ENCODE measurements around the gene TNS2.

TNS2 gene

GRCh38 chr12:53042607-53043454 lies 7.0 kb upstream of the TNS2 start:
- DNase-seq (ENCODE audit: low spot score) = no peak

DNA sequence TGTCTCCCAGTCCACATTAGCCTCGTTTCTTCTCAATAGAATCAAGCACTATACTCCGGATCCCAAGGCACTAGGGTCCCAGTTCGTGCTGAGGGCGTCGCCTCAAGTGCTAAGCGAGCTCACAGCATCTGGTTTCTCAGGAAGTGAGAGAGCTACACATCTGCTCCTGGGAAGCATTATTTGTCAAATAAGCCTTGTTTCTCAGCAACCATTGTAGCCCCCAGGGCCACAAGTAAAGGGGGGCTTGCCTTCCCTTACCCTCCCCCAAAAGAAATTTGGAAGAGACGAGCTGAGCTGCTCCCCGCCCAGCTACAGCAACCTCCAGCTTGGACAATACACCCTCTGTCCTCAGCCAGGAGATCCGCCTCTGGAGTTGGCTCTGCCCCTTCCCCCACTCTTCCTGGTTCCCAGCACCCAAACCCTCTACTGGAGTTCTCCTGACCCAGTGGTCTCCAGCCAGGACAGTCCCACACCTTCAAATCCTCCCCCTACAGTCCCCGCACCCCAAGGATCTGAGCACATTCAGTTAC lies 5.7 kb upstream of the TNS2 start:
- DNase-seq (ENCODE audit: low spot score) = peak; percentile 59

GRCh38 chr12:53044896-53045695 lies 4.8 kb upstream of the TNS2 start:
- no peak for DNase-seq (ENCODE audit: low spot score)

DNA sequence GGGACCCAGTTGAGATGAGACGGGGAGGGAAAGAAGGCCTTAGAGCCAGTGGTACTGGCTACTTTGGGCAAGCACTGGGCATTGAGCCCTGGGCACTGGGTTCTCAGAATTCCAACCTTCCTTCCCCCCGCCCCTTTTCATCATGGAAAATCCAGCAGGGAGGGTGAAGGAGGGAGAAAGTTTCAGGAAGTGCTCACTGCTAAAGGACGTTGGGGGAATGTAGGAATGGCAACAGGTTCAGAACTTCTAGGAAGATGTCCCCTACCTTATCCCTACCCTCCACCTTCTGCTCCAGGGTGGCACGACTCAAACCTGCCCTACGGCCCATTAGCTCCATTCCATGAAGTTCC lies 4.2 kb upstream of the TNS2 start:
- no peak for DNase-seq (ENCODE audit: low spot score)

- peak; percentile 90 for DNase-seq (ENCODE audit: low spot score)
Measured at GRCh38 chr12:53046655-53047220, 3.1 kb upstream of the TNS2 start.

- DNase-seq (ENCODE audit: low spot score) = peak; percentile 81
Measured at GRCh38 chr12:53047221-53048032, 2.4 kb upstream of the TNS2 start.

GRCh38 chr12:53048033-53048779 lies 1.7 kb upstream of the TNS2 start:
- peak; percentile 83 for DNase-seq (ENCODE audit: low spot score)

GRCh38 chr12:53048780-53049401 lies 974 bp upstream of the TNS2 start:
- DNase-seq (ENCODE audit: low spot score) = no peak

DNA sequence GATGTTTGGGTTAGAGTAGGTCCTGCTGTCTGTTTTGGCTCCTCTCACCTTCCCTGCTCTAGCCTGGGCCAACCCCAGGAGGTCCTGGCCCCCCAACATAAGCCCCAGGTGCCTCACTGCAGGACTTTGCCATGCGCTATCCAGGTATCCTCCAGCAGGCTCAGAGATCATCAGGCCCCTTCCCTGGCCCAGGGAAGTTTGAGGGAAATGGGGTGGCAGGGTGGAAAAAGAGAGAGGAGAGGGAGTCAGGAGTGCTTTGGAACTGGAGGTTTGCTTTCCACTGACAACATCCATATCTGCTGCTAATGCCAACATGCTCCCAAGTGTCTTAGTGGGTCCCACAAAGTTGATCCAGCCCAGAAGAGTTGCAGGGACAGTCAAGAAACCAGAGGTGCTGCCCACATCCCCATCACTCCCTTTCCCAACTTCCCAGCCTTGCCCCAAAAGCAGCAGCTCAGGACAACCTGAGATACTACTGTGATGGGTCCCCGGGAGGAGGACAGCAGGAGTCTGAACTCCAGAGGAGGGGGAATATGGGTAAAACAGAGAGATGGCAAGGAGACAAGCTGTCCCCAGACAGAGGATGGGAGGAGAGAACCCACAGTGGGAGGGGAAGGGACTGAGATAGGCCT lies 677 bp downstream of the TNS2 start:
- no peak for DNase-seq (ENCODE audit: low spot score)

DNA sequence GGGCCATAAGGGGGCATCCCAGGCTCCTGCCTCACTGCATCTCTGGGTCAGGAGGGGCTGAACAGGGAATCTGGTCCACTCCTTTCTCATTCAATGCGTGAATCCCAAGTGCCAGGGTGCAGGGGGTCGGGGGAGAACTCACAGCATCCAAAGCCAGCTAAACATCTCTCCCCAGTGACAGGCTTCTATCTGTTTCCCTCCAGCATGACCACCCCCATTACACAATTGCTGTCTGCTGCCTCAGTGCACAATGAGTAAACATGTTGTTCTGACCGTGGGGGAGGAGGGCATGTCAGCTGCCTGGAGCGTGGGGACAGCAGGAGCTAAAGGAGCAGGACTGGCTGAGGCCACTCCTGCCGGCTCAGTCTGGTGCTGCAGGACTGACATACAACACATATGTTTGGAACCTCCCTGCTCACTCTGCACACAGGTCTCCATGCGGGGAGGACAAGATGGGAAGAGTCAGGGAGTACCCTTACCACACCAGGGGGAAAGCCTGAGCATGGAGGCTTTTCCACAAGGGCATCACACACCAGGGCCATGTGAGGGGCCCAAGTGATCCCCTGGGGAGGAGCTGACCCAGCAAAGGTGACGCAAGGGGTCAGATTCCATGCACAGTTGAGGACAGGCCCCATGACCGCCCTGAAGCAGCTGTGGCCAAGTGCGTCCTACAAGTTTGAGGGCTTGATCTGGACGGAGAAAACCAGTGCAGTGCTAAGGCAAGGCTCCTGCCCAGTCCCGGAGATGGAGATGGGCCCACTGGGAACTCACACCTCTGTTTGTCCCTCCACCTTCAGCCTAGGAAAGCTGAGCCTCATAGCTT lies 1.4 kb downstream of the TNS2 start:
- DNase-seq (ENCODE audit: low spot score) = no peak

- no peak for DNase-seq (ENCODE audit: low spot score)
Measured at GRCh38 chr12:53051881-53052412, 2.1 kb downstream of the TNS2 start.

GRCh38 chr12:53052419-53053217 lies 2.8 kb downstream of the TNS2 start:
- no peak for DNase-seq (ENCODE audit: low spot score)

DNA sequence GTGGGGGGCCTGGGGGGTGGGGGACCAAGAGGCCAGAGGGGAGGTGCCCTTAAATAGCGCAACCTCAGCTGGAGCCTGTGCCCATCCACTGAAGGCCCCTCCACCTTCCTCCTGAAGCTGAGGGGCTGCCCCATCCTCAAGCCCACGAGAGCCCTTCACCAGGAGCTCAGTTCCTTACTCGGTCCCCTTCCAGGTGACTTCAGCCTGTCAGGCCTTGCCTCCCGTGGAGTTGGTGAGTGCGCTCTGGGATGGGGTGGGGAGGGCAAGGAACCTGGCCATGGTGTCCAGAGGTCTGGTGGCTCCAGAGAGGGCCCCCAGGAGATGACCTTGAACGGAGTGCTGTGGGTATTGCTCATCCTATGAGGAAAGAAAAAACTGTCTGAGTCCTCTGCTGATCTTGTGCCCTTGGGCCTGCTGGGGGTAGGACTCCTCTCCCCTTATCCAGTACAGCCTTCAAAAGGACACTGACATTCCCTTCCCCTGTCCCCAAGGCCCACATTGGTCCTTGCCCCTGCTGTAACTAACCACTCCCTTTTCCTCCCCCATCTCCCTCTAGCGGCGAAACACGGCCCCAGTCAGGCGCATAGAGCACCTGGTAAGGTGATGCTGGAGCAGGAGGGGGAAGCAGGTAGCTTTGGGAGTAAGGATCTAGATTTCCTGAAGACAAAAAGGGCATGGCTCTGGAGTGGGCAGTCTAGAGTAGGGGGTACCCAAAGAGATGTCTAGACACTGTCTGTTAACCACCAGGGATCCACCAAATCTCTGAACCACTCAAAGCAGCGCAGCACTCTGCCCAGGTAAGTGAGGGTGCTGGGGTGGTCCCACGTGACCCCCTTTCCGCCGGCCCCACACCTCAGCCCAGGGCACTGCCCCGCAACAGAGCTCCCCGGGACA lies 3.6 kb downstream of the TNS2 start:
- DNase-seq (ENCODE audit: low spot score) = peak; percentile 83

GRCh38 chr12:53054112-53054878 lies 4.4 kb downstream of the TNS2 start:
- peak; percentile 97 for DNase-seq (ENCODE audit: low spot score)

GRCh38 chr12:53055471-53056266 lies 5.8 kb downstream of the TNS2 start:
- no peak for DNase-seq (ENCODE audit: low spot score)

DNA sequence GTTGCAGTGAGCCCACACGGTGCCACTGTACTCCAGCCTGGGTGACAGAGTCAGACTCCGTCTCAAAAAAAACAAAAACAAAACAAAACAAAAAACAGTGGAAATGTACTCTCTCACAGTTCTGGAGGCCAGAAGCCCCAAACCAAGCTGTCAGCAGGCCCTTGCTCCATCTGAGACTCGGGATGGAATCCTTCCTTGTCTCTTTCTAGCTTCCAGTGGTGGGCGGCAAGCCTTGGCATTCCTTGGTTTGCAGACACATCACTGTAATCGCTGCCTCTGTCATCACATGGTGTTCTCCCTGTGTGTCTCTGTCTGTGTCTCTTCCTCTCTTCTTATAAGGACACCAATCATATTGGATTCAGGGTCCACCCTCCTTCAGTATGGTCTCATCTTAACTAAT lies 6.4 kb downstream of the TNS2 start:
- DNase-seq (ENCODE audit: low spot score) = no peak

All from SW480 (cell line).